HCT116 (cell line): Measurements from ENCODE around the gene RNF214.

Source experiments
- CTCF ChIP-seq, 3 experiments: fragments of 200-600 bp in 1 of 3; sonication (generic) in 1 of 3; IDR thresholded peaks in 2 of 3; conservative IDR thresholded peaks in 1 of 3; 2 replicates each; pipeline ENCODE4 v1.5.1; 2012 to 2017; ENCODE audit warnings: low read depth in 2 of 3, low read length in 2 of 3, antibody characterized with exemption in 1 of 3, borderline replicate concordance in 1 of 3, control low read depth in 1 of 3, mild to moderate bottlenecking in 1 of 3, mixed read lengths in 1 of 3, mixed run types in 1 of 3, moderate library complexity in 1 of 3; ENCODE audit not compliant: insufficient read depth in 1 of 3
- POLR2AphosphoS5 ChIP-seq: IDR thresholded peaks from 2 replicates; pipeline ENCODE4 v1.6.1; 2011; ENCODE audit warnings: mild to moderate bottlenecking, low read depth, low read length, moderate library complexity
- SP1 ChIP-seq: IDR thresholded peaks from 2 replicates; pipeline ENCODE4 v1.6.1; 2012; ENCODE audit warnings: low read depth
- TF ChIP-seq, protein P1 (sequence below): IDR thresholded peaks from 2 replicates; pipeline ENCODE4 v1.6.1; 2012
- TF ChIP-seq, protein P2 (sequence below): IDR thresholded peaks from 2 replicates; pipeline ENCODE4 v1.6.1; 2011; ENCODE audit warnings: mild to moderate bottlenecking, low read length, moderate library complexity; ENCODE audit not compliant: insufficient replicate concordance; ENCODE audit errors: extremely low read depth
- TF ChIP-seq, protein P3 (sequence below): IDR thresholded peaks from 2 replicates; pipeline ENCODE4 v1.6.1; 2012; ENCODE audit warnings: low read depth

GRCh38 chr11:117188620-117189081 is 43.8 kb upstream of the RNF214 start:
- TF ChIP-seq POLR2AphosphoS5 (no peak), CTCF (IDR thresholded peaks at IDR 0.05 in 2 of 3, conservative IDR thresholded peaks at IDR 0.05 in 1 of 3; ENCODE audit: borderline replicate concordance in 1 of 3, insufficient read depth in 1 of 3, low read depth in 2 of 3, low read length in 2 of 3) (no peak), SP1 (no peak)
- TF ChIP-seq, protein P1, sequence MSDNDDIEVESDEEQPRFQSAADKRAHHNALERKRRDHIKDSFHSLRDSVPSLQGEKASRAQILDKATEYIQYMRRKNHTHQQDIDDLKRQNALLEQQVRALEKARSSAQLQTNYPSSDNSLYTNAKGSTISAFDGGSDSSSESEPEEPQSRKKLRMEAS: no peak
- TF ChIP-seq, protein P2, sequence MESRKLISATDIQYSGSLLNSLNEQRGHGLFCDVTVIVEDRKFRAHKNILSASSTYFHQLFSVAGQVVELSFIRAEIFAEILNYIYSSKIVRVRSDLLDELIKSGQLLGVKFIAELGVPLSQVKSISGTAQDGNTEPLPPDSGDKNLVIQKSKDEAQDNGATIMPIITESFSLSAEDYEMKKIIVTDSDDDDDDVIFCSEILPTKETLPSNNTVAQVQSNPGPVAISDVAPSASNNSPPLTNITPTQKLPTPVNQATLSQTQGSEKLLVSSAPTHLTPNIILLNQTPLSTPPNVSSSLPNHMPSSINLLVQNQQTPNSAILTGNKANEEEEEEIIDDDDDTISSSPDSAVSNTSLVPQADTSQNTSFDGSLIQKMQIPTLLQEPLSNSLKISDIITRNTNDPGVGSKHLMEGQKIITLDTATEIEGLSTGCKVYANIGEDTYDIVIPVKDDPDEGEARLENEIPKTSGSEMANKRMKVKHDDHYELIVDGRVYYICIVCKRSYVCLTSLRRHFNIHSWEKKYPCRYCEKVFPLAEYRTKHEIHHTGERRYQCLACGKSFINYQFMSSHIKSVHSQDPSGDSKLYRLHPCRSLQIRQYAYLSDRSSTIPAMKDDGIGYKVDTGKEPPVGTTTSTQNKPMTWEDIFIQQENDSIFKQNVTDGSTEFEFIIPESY: no peak
- TF ChIP-seq, protein P3, sequence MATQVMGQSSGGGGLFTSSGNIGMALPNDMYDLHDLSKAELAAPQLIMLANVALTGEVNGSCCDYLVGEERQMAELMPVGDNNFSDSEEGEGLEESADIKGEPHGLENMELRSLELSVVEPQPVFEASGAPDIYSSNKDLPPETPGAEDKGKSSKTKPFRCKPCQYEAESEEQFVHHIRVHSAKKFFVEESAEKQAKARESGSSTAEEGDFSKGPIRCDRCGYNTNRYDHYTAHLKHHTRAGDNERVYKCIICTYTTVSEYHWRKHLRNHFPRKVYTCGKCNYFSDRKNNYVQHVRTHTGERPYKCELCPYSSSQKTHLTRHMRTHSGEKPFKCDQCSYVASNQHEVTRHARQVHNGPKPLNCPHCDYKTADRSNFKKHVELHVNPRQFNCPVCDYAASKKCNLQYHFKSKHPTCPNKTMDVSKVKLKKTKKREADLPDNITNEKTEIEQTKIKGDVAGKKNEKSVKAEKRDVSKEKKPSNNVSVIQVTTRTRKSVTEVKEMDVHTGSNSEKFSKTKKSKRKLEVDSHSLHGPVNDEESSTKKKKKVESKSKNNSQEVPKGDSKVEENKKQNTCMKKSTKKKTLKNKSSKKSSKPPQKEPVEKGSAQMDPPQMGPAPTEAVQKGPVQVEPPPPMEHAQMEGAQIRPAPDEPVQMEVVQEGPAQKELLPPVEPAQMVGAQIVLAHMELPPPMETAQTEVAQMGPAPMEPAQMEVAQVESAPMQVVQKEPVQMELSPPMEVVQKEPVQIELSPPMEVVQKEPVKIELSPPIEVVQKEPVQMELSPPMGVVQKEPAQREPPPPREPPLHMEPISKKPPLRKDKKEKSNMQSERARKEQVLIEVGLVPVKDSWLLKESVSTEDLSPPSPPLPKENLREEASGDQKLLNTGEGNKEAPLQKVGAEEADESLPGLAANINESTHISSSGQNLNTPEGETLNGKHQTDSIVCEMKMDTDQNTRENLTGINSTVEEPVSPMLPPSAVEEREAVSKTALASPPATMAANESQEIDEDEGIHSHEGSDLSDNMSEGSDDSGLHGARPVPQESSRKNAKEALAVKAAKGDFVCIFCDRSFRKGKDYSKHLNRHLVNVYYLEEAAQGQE: no peak
